NCI-H1436 (cell line): ENCODE results near the gene VAMP3.

Experiments
- DNase-seq: peaks from one replicate; lab custom pipeline; 2025; lab: John Stamatoyannopoulos, UW

The VAMP3 gene

GRCh38 chr1:7770997-7771822, at the start of gene VAMP3:
Gene VAMP3 (plus strand): TSS chr1:7771296. CDS start chr1:7771384, 88 bp downstream.
- DNase-seq, result peak; percentile 64

GRCh38 chr1:7721940-7722669, 49.0 kb upstream of the VAMP3 start:
- no peak for DNase-seq

- no peak for DNase-seq
These were observed 48.5 kb upstream of the VAMP3 start for GRCh38 chr1:7722670-7723012.

GRCh38 chr1:7726623-7727022, 44.5 kb upstream of the VAMP3 start:
- DNase-seq, result no peak

- DNase-seq, result no peak
These were observed 43.2 kb upstream of the VAMP3 start for GRCh38 chr1:7727809-7728471.

- DNase-seq, result no peak
These were observed 41.3 kb upstream of the VAMP3 start for GRCh38 chr1:7729761-7730160.

- DNase-seq, result no peak
These were observed 38.8 kb upstream of the VAMP3 start for GRCh38 chr1:7732331-7732730.

GRCh38 chr1:7733276-7733675, 37.8 kb upstream of the VAMP3 start:
- no peak for DNase-seq

- DNase-seq, result no peak
These were observed 33.1 kb upstream of the VAMP3 start for GRCh38 chr1:7738044-7738443.

- no peak for DNase-seq
These were observed 27.8 kb upstream of the VAMP3 start for GRCh38 chr1:7743346-7743745.

- no peak for DNase-seq
These were observed 26.2 kb upstream of the VAMP3 start for GRCh38 chr1:7744882-7745281.

- DNase-seq, result no peak
These were observed 25.3 kb upstream of the VAMP3 start for GRCh38 chr1:7745783-7746182.

GRCh38 chr1:7747605-7748004, 23.5 kb upstream of the VAMP3 start:
- DNase-seq, result no peak

- DNase-seq, result no peak
These were observed 22.0 kb upstream of the VAMP3 start for GRCh38 chr1:7749126-7749525.

- no peak for DNase-seq
These were observed 19.9 kb upstream of the VAMP3 start for GRCh38 chr1:7751174-7751573.

- DNase-seq, result peak; percentile 58
These were observed 18.3 kb upstream of the VAMP3 start for GRCh38 chr1:7752512-7753417.

- no peak for DNase-seq
These were observed 17.5 kb upstream of the VAMP3 start for GRCh38 chr1:7753641-7754040.

- DNase-seq, result no peak
These were observed 16.9 kb upstream of the VAMP3 start for GRCh38 chr1:7754234-7754633.

- no peak for DNase-seq
These were observed 15.6 kb upstream of the VAMP3 start for GRCh38 chr1:7755448-7755847.

- DNase-seq, result no peak
These were observed 10.9 kb upstream of the VAMP3 start for GRCh38 chr1:7760245-7760644.

GRCh38 chr1:7761103-7761502, 10.0 kb upstream of the VAMP3 start:
- DNase-seq, result no peak

- DNase-seq, result no peak
These were observed 3.9 kb upstream of the VAMP3 start for GRCh38 chr1:7767176-7767575.
